ENCODE measurements around the gene C21orf58.

The C21orf58 gene

DNA sequence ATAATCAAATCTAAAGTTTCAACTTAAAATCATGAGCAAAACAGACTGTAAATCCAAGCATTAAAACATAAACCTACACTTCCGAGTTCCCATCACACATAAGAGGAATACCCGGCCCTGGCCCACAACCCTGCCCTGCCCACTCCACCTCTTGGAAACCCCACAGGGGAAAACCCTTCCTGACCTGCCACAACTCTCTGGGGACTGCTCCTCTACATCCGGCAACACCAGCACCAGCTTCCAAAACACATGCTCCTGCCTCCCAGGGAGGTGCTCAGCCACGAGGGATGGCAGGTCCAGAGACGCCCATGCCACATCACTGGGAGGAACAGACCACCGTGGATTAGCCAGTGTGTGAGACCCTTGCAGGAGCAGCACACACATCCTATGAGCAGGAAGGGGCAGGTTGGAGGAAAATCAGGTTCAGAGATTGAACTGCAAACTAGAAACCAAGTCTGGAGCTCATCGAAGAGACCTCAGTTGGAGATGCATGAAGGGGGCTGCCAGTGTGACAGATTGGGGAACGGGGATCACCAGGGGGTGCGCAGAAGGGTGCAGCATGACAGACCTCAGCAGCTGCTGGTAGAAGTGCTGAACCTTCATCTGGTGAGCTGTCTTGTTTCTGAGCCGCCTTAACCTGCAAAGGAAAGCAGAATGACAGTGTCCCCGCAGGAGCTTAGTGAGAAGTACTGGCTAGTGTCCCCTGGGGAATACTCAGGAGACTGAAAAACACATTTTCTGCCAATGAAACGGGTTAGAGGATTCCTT, 69.3 kb downstream of the C21orf58 start:
- DNase-seq, result no peak

DNA sequence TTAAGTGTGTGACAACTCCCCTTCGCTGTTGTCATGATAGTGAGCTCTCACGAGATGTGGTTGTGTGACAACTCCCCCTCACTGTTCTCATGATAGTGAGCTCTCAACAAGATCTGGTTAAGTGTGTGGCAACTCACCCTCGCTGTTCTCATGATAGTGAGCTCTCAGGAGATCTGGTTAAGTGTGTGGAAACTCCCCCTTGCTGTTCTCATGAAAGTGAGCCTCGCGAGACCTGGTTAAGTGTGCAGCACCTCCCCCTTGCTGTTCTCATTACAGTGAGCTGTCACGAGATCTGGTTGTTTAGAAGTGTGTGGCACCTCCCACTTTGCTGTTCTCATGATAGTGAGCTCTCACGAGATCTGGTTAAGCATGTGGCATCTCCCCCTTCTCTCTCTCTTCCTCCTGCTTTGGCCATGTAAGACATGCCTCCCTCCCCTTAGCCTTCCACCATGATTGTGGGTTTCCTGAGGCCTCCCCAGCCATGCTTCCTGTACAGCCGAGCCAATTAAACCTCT, 70.0 kb downstream of the C21orf58 start:
- DNase-seq, result no peak

DNA sequence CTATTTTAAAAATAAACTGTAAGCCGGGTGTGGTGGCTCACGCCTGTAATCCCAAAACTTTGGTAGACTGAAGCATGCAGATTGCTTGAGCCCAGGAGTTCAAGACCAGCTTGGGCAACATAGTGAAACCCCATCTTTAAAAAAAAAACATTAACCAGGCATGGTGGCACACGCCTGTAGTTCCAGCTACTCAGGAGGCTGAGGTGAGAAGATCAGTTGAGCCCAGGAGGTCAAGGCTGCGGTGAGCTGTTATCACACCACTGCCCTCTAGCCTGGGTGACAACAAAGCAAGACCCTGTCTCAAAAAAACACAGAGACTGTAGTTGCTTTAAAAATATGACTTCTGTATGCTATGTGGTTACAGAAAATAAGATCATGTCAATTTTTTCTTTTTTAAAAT, 70.8 kb downstream of the C21orf58 start:
- DNase-seq, result no peak

All from effector CD8-positive, alpha-beta T cell (primary cell).